Measurements from ENCODE around the gene ABCA5.
A peak's percentile ranks its signal among the peaks of the same experiment; 100 is the strongest.

Gene ABCA5

DNA sequence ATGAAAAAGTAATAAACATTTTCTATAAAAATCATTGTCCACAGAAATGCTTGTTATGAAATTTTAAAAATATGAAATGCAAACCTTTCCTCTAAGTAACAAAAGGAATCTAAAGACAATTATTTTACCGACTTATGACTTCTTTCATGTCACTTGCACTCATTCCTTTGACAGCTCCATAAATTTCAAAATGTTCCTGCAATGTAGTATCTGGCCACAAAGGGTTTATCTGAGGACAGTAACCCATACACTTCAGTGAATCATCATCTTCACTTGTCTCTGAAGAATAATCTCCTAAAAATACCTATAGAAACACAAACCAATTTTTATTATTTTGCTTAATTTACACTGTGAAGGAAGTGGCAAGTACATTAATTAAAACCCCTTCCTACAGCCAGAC is 72.7 kb downstream of the ABCA5 start:
- no peak for DNase-seq (ENCODE audit: low read depth)

DNA sequence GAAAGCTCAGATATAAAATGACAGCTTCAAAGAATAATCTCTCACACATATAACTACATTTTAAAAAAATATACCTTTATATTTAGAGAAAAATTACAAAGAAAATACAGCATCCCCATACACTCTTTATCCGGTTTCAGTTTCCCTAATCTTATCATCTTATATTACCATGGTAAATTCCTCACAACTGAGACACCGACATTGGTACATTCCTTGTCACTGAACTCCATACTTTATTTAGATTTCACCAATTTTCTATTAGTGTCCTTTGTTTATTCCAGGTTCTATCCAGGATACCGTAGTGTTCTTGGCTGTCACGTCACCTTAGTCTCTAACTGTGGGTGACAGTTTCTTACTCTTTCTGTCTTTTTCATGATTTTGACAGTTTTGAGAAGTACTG is 76.3 kb downstream of the ABCA5 start:
- no peak for DNase-seq (ENCODE audit: low read depth)

DNA sequence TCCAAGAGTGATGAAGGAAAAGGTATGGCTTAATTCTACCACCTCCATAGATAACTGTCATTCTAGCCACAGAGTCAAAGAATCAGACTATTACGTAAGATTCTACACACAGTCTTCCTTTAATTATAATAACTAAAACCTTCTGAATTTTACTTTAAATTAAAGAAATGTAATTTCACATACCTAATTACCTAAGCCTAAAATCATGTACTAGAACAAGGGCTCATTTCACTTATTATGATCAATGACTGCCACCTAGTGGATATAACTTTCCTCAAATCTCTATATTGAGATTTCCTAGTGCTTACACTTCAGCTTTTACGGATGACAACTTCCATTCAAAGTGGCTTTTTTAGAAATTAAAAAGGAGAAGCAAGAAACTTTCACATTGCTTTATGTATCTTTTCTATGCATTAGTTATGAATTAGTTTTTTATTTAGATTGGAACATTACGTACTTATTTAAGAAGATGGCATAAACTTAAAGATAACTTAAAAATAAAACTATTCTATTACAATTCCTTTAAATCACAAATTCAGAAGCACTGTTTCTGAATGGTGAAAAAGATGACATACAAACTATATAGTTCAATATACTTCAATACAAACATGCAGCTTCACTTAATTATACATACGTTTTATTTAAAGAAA is 80.1 kb downstream of the ABCA5 start:
- no peak for DNase-seq (ENCODE audit: low read depth)

DNA sequence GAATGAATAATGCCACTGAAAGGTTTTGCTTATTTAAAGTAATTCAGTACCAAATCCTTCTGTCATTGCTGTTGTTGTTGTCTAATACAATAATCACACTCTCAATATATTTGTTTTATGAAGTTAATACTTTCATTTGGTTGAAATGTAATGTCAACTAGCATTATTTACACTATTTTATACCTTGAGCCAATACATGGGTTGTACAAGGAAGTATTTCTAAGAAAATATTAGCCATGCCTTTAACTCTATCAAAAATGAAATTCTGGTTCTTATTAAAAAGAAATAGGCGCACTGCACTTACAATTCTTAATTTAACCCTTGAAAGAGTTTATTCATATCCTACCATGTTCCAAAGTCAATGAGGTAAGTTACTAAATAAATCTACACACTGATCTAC is 80.7 kb downstream of the ABCA5 start:
- no peak for DNase-seq (ENCODE audit: low read depth)

DNA sequence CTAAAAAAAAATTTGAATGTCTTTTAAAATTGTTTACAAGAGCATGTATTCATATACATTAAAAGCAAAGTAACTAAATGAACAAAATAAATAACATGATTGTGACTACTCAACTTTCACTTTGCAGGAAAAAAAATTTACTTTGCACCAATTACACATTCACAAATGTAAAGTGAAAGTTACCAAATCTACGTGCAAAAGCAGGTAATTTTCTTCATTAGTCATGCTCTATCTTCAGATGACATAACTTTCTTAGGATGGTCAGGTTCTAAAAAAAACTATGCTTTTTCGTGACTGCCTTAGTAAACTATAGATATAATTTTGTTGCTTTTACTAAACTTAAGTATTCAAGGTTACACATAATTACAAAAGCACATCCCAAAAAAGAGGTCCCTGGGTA is 81.3 kb downstream of the ABCA5 start:
- DNase-seq (ENCODE audit: low read depth) = no peak

DNA sequence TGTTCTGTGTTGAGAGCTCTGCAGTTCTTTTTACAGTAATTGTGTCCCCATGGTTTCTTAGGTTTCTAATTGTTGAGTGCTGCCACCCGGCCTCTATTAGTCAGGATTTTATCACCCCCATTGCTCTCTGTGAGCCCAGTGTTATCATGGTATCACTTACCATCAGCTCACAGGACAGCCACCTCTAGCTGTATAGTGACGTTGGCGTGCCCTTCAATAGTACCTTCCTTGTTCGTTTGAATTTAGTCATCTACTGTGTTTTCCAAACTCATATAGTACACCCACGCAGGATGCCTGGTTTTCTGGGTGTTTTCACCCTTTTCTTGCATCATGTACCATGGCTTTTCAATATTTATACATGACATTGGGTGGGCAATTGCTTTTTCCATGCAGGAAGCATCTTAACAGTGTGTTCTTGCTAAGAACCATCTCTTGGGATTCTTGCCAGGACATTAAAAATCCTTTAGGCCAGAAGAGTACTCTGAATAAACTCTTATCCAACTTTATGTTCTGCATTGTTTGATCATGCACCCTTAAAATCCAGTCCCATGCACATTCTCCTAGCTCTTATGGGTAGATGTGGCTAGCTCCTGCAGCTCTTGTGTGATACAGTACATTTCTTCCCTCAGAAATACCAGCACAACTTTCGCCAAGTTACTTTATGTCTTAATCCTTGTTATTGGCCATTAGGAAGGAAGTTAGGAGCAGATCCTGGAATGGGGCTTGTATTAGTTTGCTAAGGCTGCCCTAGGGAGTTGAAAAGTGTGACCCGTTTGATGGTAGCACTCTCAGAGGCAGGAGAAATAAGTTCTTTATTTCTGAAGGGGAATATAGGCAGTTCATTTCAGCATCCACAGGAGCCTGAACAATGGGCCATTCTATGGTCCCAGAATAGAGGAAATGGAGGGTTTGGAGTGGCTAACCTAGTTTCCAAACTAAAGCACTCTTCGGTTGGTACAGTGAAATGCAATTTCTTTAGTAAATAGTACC is 87.0 kb downstream of the ABCA5 start:
- no peak for DNase-seq (ENCODE audit: low read depth)

DNA sequence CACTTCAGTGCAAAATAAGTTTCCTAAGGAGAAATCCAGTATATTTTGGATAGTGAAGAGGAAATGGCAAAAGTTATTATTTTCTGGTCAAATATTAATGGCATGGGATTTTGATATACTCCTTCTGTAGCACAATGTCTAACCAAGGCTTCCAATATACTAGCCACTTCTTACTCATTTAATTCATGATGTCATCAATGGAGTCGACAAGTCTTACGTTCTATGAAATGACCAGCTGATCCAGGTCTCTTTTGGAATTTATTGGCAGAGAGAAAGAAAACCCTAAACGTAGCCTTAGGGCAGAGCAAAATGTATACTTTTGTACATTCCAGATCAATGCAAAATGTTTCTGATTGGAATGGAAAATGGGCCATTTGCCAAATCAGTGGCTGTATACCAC is 90.0 kb downstream of the ABCA5 start:
- no peak for DNase-seq (ENCODE audit: low read depth)

DNA sequence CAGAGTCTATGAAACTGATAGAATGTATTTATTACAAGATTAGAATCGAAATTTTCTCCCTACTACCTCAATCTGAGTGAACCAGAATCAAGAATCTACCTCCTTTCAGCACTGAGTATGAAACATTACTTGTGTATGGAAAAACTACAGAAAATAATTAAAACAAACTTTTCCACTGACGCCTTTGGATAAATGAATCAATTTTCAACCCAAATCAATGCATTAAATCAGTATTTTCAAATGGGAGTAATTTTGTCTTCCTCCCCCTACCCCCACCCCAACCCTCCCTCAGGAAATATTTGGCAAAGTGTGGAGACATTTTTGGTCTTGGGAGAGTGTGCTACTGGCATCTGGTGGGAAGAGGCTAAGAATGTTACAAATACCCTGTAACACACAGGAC is 90.5 kb downstream of the ABCA5 start:
- DNase-seq (ENCODE audit: low read depth) = no peak

DNA sequence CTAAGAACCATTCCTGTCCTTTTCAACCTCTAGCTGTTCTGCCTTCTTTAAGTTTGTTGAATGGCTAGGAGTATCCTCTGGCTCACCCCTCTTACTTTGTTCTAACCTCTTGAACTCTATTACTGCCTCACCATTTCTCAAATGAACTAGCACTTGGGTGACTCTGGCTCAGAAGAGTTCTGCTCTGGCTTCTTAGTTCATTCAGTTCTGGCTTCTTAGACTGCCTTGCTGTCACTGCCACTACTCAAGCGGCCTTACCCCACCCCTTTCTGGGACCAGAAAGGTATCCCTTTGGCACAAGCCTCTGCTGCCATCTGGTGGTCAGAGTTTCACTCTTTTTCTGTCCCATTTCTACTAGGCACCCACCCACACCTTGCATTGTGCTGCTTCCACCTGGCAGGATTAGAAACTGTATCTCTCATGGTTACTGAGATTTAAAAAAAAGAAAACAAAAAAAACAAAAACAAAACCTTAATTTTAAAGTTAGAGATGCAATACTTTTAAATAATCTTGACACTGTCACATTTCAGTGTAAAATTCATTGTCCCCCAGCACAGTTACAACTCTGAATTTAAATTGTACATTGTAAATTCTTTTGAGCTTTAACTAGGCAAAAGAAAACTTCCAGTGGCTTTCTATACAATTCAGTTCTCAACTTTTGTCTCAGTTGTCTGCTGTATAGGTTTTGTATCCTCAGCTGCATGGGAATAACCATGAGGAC is 91.4 kb downstream of the ABCA5 start:
- peak; percentile 8 for DNase-seq (ENCODE audit: low read depth)

DNA sequence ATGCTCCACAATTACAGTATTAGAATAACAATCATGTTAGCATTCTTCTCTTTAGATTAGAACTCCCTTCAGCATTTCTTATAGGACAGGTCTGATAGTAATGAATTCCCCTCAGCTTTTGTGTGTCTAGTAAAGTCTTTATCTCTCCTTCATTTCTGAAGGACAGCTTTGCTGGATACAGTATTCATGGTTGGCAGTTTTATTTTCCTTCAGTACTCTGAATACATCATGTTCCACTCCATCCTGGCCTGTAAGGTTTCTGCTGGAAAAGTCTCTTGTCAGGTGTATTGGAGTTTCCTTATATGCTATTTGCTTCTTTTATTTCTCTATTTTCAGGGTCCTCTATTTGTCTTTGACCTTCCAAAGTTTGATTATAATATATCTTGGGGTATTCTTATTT is 94.3 kb downstream of the ABCA5 start:
- DNase-seq (ENCODE audit: low read depth) = no peak

DNA sequence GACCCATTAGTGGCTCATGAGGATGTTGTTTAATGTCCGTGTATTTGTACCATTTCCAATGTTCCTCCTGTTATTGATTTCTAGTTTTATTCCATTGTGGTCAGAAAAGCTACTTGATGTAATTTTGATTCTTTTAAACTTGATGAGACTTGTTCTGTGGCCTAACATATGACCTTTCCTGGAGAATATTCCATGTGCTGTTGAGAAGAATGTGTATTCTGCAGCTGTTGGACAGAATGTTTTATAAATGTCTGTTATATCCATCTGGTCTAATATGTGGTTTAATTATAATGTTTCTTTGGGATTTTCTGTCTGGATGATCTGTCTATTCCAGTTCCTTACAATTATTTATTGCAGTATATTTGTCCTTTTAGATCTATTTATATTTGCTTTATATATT is 95.4 kb downstream of the ABCA5 start:
- DNase-seq (ENCODE audit: low read depth) = no peak

DNA sequence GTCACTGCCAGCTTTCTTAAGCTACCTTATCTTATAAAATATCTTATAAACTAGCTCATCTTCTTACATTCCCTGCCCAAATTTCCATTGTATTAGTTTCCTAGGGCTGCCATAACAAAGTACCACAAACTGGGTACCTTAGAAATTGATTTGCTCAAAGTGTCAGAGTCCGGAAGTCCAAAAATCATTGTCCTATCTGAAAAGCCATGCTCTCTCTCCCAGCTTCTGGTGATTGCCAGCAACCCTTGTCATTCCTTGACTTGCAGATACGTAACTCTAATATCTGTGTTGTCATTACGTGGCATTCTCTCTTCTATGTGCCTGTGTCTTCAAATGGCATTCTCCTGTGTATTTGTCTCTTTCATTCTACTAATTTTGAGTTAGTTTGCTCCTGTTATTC is 96.0 kb downstream of the ABCA5 start:
- no peak for DNase-seq (ENCODE audit: low read depth)

DNA sequence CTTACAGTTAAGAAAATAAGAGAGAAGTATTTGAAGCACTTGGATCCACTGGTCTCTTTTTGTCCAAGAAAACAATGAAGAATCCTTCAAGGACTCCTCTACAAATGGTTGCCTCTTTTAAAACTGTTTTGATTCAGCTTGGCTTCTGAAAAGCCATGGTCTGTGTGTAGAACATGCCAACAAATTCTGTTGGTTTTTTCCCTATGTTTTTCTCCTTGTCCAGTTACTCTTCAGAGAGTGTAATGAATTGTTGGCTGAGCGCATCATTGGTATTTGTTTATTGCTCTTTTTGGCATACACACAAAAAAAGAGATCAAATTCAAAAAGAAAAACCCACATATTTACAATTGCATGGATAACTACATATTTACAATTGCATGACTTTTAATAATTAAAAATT is 98.4 kb downstream of the ABCA5 start, which contains the start of gene ABCA10:
ABCA10 (minus strand) TSS at position 249 of the 400 bp plus-strand sequence. CDS start 3,466 bp downstream, outside the sequence.
- no peak for DNase-seq (ENCODE audit: low read depth)

DNA sequence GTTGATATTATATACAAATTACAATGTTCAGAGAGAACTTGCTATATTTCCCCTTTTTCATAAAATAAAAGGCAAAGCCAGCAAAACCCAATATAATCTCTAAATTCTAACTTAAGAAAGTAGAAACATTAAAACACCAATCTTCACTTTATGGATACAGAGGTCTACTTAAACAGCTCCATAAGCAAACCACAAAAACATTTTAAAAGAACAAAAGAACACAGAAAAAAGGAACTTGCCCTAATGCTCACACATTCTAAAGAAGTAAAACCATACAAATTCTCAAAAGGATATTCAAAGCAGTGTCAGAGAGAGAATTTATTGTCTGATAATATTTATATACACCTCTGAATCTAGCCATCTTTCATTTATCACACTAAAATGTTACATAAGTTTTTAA is 98.9 kb downstream of the ABCA5 start:
- DNase-seq (ENCODE audit: low read depth) = no peak

DNA sequence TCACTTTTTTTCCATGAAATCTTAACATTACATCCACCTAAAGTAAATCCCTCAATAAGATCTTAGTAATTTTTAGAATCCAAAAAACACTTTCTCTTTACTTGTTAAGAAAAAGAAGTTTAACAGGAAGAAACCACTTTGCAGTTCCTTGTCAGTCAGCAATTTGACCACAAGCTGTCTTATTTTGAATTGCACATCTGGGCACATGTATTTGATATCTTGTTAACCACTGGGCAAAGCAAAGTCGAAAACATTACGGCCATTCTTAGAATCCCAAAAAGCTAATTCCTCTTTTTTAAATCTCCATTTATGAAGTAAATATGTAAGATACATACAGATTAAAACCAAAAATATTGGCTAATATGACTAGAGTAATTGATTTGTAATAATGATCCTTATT is 99.4 kb downstream of the ABCA5 start:
- no peak for DNase-seq (ENCODE audit: low read depth)

DNA sequence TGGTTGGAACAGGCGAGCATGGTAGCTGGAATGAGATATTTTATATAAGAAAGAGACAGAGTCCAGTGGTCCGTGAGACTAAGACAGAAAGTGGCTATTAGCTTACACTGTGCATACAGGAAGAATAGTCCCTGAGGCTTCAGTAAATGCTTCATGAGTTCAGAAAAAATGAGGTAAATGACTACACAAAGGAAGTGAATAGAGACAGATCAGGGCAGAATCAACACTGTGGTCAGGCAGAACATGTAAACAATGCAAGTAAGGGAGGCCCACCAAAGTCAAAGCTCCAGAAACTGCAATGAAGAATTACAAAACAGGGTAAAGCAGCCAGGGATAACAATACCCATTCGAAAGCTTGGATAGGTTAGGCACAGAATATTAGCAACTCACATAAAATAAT is 103.1 kb downstream of the ABCA5 start:
- DNase-seq (ENCODE audit: low read depth) = no peak

DNA sequence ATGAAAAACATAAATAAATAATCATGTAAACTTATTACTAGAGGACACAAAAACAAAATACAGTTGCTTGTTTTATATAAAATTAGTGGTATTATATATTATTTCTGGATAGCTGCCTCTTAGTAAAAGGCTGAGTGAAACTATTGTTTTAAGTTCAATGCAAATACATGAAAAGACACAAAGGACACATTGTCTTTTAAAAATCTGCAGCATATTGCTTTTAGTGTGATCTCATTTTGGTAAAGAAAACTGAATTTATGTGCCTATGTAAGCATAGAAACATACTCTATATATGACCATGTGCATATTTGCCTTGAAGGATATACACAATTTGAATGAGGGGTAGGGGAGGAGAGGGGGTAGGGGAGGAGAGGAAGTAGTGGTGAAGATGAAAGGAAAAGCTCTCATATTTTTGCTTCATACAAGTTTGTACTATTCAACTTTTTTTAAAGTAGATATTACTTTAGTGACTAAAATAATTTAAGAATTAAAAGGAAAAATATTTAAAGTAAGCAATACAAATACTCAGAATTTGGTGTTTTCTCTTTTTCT is 104.2 kb downstream of the ABCA5 start:
- no peak for DNase-seq (ENCODE audit: low read depth)

DNA sequence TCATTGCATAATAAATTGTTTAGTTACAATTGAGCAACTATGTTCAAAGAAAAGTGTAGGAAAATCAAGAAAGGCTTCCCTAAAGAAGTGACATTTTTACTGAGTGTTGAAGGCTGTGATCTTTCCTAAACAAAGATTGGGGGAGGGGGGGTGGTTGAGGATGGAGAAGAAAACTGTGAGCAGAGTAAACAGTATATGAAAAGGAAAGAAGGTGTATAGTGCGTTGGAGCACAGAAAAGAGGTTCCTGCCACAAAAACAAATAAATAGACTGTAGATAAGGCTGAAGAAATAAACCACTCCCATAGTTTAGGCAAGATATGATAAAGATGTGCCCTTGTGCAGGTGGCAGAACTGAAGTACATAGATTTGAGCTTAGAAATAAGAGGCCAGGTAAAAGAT is 106.8 kb downstream of the ABCA5 start:
- DNase-seq (ENCODE audit: low read depth) = no peak

DNA sequence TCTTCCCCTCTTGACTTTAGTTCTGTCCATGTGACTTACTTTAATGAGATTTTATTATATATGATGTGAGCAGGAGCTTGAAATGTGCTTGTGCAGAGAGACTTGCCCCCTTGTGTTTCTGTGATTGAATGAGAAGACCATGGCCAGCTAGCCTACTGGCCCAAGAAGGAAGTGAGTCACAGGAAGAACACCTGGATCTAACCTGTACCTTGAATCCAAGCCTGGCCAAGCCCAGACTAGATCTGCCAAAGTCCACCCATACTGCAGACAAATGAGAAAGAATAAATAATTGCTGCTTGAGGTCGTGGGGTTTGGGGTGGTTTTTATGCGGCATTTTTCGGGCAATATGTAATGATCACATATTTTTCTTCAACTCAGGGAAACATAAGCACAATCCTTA is 107.9 kb downstream of the ABCA5 start:
- no peak for DNase-seq (ENCODE audit: low read depth)

DNA sequence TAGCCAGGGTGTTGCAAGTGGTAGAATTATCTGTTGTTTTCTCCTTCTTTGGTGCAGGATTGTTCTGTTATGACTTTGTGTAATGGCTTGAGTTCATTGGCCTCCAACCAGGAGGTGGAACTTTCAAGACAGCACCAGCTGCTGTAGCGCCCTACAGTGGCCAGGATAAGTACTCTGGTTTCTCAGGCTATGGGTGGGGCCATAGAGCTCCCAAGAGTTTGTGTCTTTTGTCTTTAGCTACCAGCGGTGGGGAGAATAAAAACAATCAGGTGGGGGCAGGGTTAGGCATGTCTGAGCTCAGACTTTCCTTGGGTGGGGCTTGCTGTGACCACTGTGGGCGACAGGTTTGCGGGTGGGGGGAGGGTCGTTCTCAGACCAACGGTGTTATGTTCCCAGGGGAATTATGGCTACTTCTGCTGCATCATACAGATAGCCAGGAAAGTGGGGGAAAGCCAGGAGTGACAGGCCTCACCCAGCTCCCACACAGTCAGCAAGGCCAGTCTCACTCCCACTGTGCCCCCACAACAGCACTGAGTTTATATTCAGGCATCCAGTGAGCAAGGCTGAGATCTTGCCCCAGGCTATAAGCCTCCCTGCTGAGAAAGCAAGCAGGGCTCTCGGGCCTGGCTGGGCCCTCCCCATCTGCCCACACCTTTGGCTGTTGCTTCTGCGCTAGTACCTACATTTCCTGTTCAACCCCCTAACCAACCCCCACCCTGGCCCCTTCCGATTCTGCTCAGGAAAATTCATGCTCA is 113.7 kb downstream of the ABCA5 start:
- DNase-seq (ENCODE audit: low read depth) = no peak

DNA sequence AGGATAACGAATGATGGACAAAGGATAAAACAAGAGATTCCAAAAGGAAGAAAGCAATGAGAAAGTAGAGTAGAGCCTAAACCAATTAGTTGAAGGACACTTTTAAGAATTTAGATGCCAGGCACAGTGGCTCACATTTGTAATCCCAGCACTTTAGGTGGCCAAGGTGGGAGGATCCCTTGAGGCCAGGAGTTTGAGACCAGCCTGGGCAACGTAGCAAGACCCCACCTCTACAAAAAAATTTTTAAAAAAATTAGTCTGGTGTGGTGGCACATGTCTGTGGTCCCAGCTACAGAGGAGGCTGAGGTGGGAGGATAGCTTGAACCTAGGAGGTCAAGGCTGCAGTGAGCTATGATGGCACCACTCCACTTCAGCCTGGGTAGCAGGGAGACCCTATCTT is 118.3 kb downstream of the ABCA5 start:
- DNase-seq (ENCODE audit: low read depth) = no peak

DNA sequence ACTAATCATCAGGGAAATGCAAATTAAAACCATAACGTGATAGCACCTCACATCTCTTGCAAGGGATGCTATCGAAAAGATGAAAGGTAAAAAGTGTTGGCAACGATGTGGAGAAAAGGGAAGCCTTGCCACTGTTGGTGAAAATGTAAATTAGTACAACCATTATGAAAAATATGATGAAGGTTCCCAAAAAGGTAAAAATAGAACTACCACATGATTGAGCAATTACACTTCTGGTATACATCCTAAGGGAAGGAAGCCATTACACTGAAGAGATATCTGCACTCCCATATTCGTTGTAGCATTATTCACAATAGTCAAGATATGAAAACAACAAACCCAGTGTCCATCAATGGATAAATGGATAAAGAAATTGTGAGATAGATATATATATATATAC is 119.8 kb downstream of the ABCA5 start:
- no peak for DNase-seq (ENCODE audit: low read depth)

Measured in stimulated activated CD8-positive, alpha-beta memory T cell treated with anti-CD3 and anti-CD28 coated beads, Interleukin-15, amount 100 ng/mL, for 24 hours (primary cell).